SK-N-SH treated with all-trans-retinoic acid at 6 μM for 48 hours (cell line): ENCODE results near the gene PSMB3.

Experiments used
- ATAC-seq: fragments of 200-7000 bp; cut with Tn5 transposase; 3 replicates; pipeline ENCODE4 v1.9.1; 2020; ENCODE audit warnings: mild to moderate bottlenecking, moderate library complexity
- BACH2 ChIP-seq: fragments of 250-450 bp; sonication (Bioruptor Pico); IDR thresholded peaks from 2 replicates; pipeline ENCODE4 v1.9.0; 2021; ENCODE audit warnings: mild to moderate bottlenecking, borderline replicate concordance
- CREB5 ChIP-seq: fragments of 250-450 bp; sonication (Bioruptor Pico); IDR thresholded peaks from 2 replicates; pipeline ENCODE4 v1.5.1; 2020; ENCODE audit warnings: low read depth, mild to moderate bottlenecking, moderate library complexity
- CSDC2 ChIP-seq: fragments of 250-450 bp; sonication (Bioruptor Pico); IDR thresholded peaks from 2 replicates; pipeline ENCODE4 v1.5.0; 2020; ENCODE audit warnings: mild to moderate bottlenecking, moderate library complexity
- CSRNP3 ChIP-seq: fragments of 250-450 bp; sonication (Bioruptor Pico); IDR thresholded peaks from 2 replicates; pipeline ENCODE4 v1.5.1; 2021; ENCODE audit warnings: mild to moderate bottlenecking, moderate library complexity
- ESRRG ChIP-seq: fragments of 250-450 bp; sonication (Bioruptor Pico); IDR thresholded peaks from 2 replicates; pipeline ENCODE4 v1.6.1; 2021; ENCODE audit warnings: mild to moderate bottlenecking
- GLIS3 ChIP-seq: fragments of 250-450 bp; sonication (Bioruptor Pico); IDR thresholded peaks from 2 replicates; pipeline ENCODE4 v1.5.0; 2020; ENCODE audit warnings: mild to moderate bottlenecking, moderate library complexity
- ISL1 ChIP-seq: fragments of 250-450 bp; sonication (Bioruptor Pico); IDR thresholded peaks from 2 replicates; pipeline ENCODE4 v2.1.2; 2022; ENCODE audit warnings: mild to moderate bottlenecking, moderate library complexity
- OSR1 ChIP-seq: fragments of 250-450 bp; sonication (Bioruptor Pico); IDR thresholded peaks from 2 replicates; pipeline ENCODE4 v1.8.0; 2022; ENCODE audit warnings: moderate library complexity, mild to moderate bottlenecking, inconsistent platforms
- PATZ1 ChIP-seq: fragments of 250-450 bp; sonication (Bioruptor Pico); IDR thresholded peaks from 2 replicates; pipeline ENCODE4 v1.8.0; 2020; ENCODE audit warnings: mild to moderate bottlenecking, moderate library complexity, borderline replicate concordance
- POU6F1 ChIP-seq: fragments of 250-450 bp; sonication (Bioruptor Pico); IDR thresholded peaks from 2 replicates; pipeline ENCODE4 v1.8.0; 2021; ENCODE audit warnings: low read depth, mild to moderate bottlenecking, moderate library complexity, borderline replicate concordance
- PPARA ChIP-seq: fragments of 250-450 bp; sonication (Bioruptor Pico); IDR thresholded peaks from 2 replicates; pipeline ENCODE4 v1.5.0; 2020; ENCODE audit warnings: mild to moderate bottlenecking, borderline replicate concordance
- RARB ChIP-seq: fragments of 250-450 bp; sonication (Bioruptor Pico); IDR thresholded peaks from 2 replicates; pipeline ENCODE4 v1.8.0; 2021; ENCODE audit warnings: mild to moderate bottlenecking, moderate library complexity
- SNAI2 ChIP-seq: fragments of 250-450 bp; sonication (Bioruptor Pico); IDR thresholded peaks from 2 replicates; pipeline ENCODE4 v1.5.0; 2020; ENCODE audit warnings: mild to moderate bottlenecking, moderate library complexity
- TCF4 ChIP-seq: fragments of 250-450 bp; sonication (Bioruptor Pico); IDR thresholded peaks from 2 replicates; pipeline ENCODE4 v1.8.0; 2021; ENCODE audit warnings: mild to moderate bottlenecking, moderate library complexity, borderline replicate concordance
- ZC3H10 ChIP-seq: fragments of 250-450 bp; sonication (Bioruptor Pico); IDR thresholded peaks from 2 replicates; pipeline ENCODE4 v1.5.1; 2021; ENCODE audit warnings: mild to moderate bottlenecking, moderate library complexity
- ZFP3 ChIP-seq: fragments of 250-450 bp; sonication (Bioruptor Pico); IDR thresholded peaks from 2 replicates; pipeline ENCODE4 v1.5.0; 2020; ENCODE audit warnings: mild to moderate bottlenecking, moderate library complexity
- ZFP30 ChIP-seq: fragments of 450-650 bp; formaldehyde crosslinking; IDR thresholded peaks from 2 replicates; pipeline ENCODE4 v1.5.0; 2022; ENCODE audit warnings: mild to moderate bottlenecking, moderate library complexity
- ZNF565 ChIP-seq: fragments of 450-650 bp; formaldehyde crosslinking; conservative IDR thresholded peaks from 2 replicates; pipeline ENCODE4 v1.5.0; 2020; ENCODE audit warnings: low read depth, mild to moderate bottlenecking, moderate library complexity
- ZNF8 ChIP-seq: fragments of 450-650 bp; formaldehyde crosslinking; IDR thresholded peaks from 2 replicates; pipeline ENCODE4 v1.5.0; 2020; ENCODE audit warnings: mild to moderate bottlenecking, moderate library complexity

Gene PSMB3

GRCh38 chr17:38745545-38745944 is 7.0 kb upstream of the PSMB3 start:
- ATAC-seq = no peak
- TF ChIP-seq PPARA (CRISPR knock-in tag) (no peak), CSRNP3 (CRISPR knock-in tag) (no peak), POU6F1 (CRISPR knock-in tag) (no peak), OSR1 (CRISPR knock-in tag) (no peak), TCF4 (no peak), ZC3H10 (no peak), GLIS3 (CRISPR knock-in tag) (no peak), ZNF8 (CRISPR knock-in tag) (no peak), ZFP30 (CRISPR knock-in tag) (no peak)

GRCh38 chr17:38746004-38746848 is 6.3 kb upstream of the PSMB3 start:
- ATAC-seq = no peak
- TF ChIP-seq PPARA (CRISPR knock-in tag) = no peak
- no peak for TF ChIP-seq ZNF8 (CRISPR knock-in tag)
- TF ChIP-seq RARB (CRISPR knock-in tag) = no peak
- no peak for TF ChIP-seq CSDC2 (CRISPR knock-in tag)
- no peak for TF ChIP-seq ZNF565 (CRISPR knock-in tag)
- no peak for TF ChIP-seq ISL1
- TF ChIP-seq PATZ1 = no peak
- no peak for TF ChIP-seq OSR1 (CRISPR knock-in tag)
- no peak for TF ChIP-seq BACH2 (CRISPR knock-in tag)
- TF ChIP-seq ESRRG = no peak
- TF ChIP-seq SNAI2 (CRISPR knock-in tag) = no peak
- no peak for TF ChIP-seq ZFP30 (CRISPR knock-in tag)
- TF ChIP-seq ZFP3 (CRISPR knock-in tag) = no peak

GRCh38 chr17:38746849-38747462 is 5.6 kb upstream of the PSMB3 start:
- no peak for TF ChIP-seq CSDC2 (CRISPR knock-in tag)
- no peak for ATAC-seq

- TF ChIP-seq CREB5 (CRISPR knock-in tag) = no peak
- TF ChIP-seq ZFP30 (CRISPR knock-in tag) = no peak
- TF ChIP-seq SNAI2 (CRISPR knock-in tag) = no peak
- no peak for TF ChIP-seq ZC3H10
- TF ChIP-seq RARB (CRISPR knock-in tag) = no peak
- TF ChIP-seq CSDC2 (CRISPR knock-in tag) = no peak
- ATAC-seq = no peak
Observed at GRCh38 chr17:38747463-38748148, 4.9 kb upstream of the PSMB3 start.
